Measurements from ENCODE around the gene GMPR2.

The GMPR2 gene

DNA sequence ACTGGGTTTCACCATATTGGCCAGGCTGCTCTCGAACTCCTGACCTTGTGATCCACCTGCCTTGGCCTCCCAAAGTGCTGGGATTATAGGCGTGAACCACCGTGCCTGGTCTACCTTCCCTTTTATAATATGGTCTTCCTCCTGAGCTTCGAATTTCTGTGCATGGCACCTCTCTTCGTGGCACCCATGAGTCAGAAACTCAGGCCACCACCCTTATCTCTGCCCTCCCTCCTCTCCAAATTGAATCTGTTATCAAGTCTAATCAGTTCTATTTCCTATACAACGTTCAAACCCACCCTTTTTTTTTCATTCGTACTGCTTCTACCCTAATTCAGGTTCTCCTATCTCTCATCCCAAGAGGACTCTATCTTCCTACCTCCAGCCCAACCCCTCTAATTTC lies 14.7 kb downstream of the GMPR2 start:
- Histone ChIP-seq H3K79me2 (ENCODE audit: insufficient read depth, low read length) (no peaks in the 10 kb centered on the region), H3K27me3 (ENCODE audit: low read length) (no peaks in the 10 kb centered on the region), H2AFZ (ENCODE audit: low read depth, low read length, severe bottlenecking) (no peak overlapping the region), H3K4me2 (ENCODE audit: low read depth, low read length, poor library complexity, severe bottlenecking) (no peak overlapping the region), H3K9me3 (ENCODE audit: insufficient read depth, low read length) (no peaks in the 10 kb centered on the region), H3K9me2 (replicated peaks; ENCODE audit: insufficient read depth, low read length) (no peaks in the 10 kb centered on the region), H3K9ac (ENCODE audit: low read length) (no peak overlapping the region), H4K20me1 (ENCODE audit: low read depth, low read length) (no peaks in the 10 kb centered on the region), H3K4me3 (ENCODE audit: insufficient read depth, low read length, poor library complexity, severe bottlenecking) (no peak overlapping the region), H3K27ac (ENCODE audit: low read depth, low read length) (no peak overlapping the region), H3F3A (ENCODE audit: insufficient read depth) (no peaks in the 10 kb centered on the region), H3K36me3 (ENCODE audit: low read length) (no peaks in the 10 kb centered on the region)
- TF ChIP-seq EZH2phosphoT487 (conservative IDR thresholded peaks at IDR 0.05; ENCODE audit: low read length): no peak
- TF ChIP-seq, protein P1, sequence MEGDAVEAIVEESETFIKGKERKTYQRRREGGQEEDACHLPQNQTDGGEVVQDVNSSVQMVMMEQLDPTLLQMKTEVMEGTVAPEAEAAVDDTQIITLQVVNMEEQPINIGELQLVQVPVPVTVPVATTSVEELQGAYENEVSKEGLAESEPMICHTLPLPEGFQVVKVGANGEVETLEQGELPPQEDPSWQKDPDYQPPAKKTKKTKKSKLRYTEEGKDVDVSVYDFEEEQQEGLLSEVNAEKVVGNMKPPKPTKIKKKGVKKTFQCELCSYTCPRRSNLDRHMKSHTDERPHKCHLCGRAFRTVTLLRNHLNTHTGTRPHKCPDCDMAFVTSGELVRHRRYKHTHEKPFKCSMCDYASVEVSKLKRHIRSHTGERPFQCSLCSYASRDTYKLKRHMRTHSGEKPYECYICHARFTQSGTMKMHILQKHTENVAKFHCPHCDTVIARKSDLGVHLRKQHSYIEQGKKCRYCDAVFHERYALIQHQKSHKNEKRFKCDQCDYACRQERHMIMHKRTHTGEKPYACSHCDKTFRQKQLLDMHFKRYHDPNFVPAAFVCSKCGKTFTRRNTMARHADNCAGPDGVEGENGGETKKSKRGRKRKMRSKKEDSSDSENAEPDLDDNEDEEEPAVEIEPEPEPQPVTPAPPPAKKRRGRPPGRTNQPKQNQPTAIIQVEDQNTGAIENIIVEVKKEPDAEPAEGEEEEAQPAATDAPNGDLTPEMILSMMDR (IDR thresholded peaks at IDR 0.05; ENCODE audit: insufficient read depth, low read length, poor library complexity, severe bottlenecking): no peak

GRCh38 chr14:24249230-24250021 lies 16.7 kb downstream of the GMPR2 start:
- no peak overlapping the region for H3K9ac ChIP-seq (ENCODE audit: low read length)
- no peak overlapping the region for H3K4me3 ChIP-seq (ENCODE audit: insufficient read depth, low read length, poor library complexity, severe bottlenecking)
- H3K9me2 ChIP-seq (replicated peaks; ENCODE audit: insufficient read depth, low read length): no peaks in the 10 kb centered on the region
- TF ChIP-seq, protein P1 (IDR thresholded peaks at IDR 0.05; ENCODE audit: insufficient read depth, low read length, poor library complexity, severe bottlenecking): no peak
- no peak for TF ChIP-seq EZH2phosphoT487 (conservative IDR thresholded peaks at IDR 0.05; ENCODE audit: low read length)
- H3K4me2 ChIP-seq (ENCODE audit: low read depth, low read length, poor library complexity, severe bottlenecking): no peak overlapping the region
- H2AFZ ChIP-seq (ENCODE audit: low read depth, low read length, severe bottlenecking): no peak overlapping the region
- H3K79me2 ChIP-seq (ENCODE audit: insufficient read depth, low read length): no peaks in the 10 kb centered on the region
- H3K27me3 ChIP-seq (ENCODE audit: low read length): no peaks in the 10 kb centered on the region
- no peaks in the 10 kb centered on the region for H3K36me3 ChIP-seq (ENCODE audit: low read length)
- H3K27ac ChIP-seq (ENCODE audit: low read depth, low read length): no peak overlapping the region
- no peaks in the 10 kb centered on the region for H3K9me3 ChIP-seq (ENCODE audit: insufficient read depth, low read length)
- H4K20me1 ChIP-seq (ENCODE audit: low read depth, low read length): no peaks in the 10 kb centered on the region
- no peaks in the 10 kb centered on the region for H3F3A ChIP-seq (ENCODE audit: insufficient read depth)

DNA sequence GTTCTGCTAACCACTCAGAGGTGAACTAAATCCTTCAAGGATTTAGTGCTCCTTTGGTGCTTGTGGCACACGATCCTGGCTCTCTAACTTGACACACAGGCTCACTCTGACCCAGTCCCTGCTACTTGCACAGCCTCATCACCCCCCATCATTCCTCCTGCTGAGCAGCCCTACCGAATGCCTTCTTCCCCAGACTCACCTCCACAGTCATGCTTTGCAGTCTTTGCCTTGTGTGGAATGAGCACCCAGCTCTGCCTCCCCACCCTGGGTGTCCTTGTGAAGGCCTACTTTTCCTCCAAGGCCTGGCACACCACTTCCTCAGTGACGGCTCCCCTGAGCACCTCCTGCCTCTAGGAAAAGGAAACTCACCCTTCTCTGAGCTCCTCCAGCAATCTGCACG lies 17.6 kb downstream of the GMPR2 start:
- H3K27me3 ChIP-seq (ENCODE audit: low read length): no peaks in the 10 kb centered on the region
- no peak overlapping the region for H3K27ac ChIP-seq (ENCODE audit: low read depth, low read length)
- H3K4me2 ChIP-seq (ENCODE audit: low read depth, low read length, poor library complexity, severe bottlenecking): no peak overlapping the region
- no peak overlapping the region for H3K9ac ChIP-seq (ENCODE audit: low read length)
- TF ChIP-seq, protein P1 (IDR thresholded peaks at IDR 0.05; ENCODE audit: insufficient read depth, low read length, poor library complexity, severe bottlenecking): no peak
- TF ChIP-seq EZH2phosphoT487 (conservative IDR thresholded peaks at IDR 0.05; ENCODE audit: low read length): no peak
- H2AFZ ChIP-seq (ENCODE audit: low read depth, low read length, severe bottlenecking): no peak overlapping the region
- no peaks in the 10 kb centered on the region for H3K9me2 ChIP-seq (replicated peaks; ENCODE audit: insufficient read depth, low read length)
- H3K36me3 ChIP-seq (ENCODE audit: low read length): no peaks in the 10 kb centered on the region
- H4K20me1 ChIP-seq (ENCODE audit: low read depth, low read length): no peaks in the 10 kb centered on the region
- no peak overlapping the region for H3K4me3 ChIP-seq (ENCODE audit: insufficient read depth, low read length, poor library complexity, severe bottlenecking)
- no peaks in the 10 kb centered on the region for H3F3A ChIP-seq (ENCODE audit: insufficient read depth)
- no peaks in the 10 kb centered on the region for H3K79me2 ChIP-seq (ENCODE audit: insufficient read depth, low read length)
- H3K9me3 ChIP-seq (ENCODE audit: insufficient read depth, low read length): no peaks in the 10 kb centered on the region
